ENCODE results near the gene ASPDH.

DNA sequence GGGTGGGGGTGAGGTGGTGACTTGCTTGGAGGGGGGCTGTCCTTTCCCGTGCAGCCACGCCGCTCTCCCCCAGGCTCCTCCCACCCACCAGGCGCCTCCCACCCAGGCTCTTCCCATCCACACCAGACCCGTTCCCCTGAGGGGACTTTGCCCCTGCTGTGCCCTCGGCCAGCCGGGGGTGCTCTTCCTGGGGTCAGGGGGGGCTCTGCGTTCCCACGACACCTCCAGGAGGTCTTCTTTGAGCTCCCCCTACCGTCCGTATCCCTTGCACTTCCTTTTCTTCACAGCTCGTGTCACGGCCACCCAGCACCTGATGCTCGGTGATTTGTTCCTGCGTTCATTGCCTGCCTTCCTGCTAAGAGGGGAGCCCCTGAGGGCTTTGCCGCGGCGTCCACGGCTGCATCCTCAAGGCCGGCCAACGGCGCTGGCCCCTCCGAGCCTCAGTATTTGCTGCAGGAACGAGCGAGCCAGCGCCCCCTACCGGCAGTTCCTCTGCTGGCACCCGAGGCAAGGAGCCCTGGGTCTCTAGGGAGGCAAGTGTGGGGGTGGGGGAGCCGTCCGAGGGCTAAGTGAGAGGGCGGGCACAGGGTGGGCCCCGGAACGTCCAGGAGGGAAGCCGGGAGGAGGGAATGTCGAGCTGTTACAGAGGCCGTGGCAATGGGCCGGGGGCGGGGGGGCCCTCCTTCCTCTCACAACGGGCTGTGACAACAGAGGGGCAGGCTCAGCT is 42.7 kb upstream of the ASPDH start:
- no peak for TF ChIP-seq POLR2A (IDR thresholded peaks at IDR 0.05; ENCODE audit: low read depth, low read length)
- TF ChIP-seq POLR2AphosphoS5 (IDR thresholded peaks at IDR 0.05; ENCODE audit: low read depth, low read length), result no peak
- no peak for TF ChIP-seq TAF1 (IDR thresholded peaks at IDR 0.05; ENCODE audit: borderline replicate concordance, low read depth, low read length)
